IMR-90 (cell line): ENCODE measurements around the gene WDR37. TPM values are rescaled to one million over a fixed set of nuclear protein-coding genes. Genes with fewer than 3 reads are reported as not detected.

Experiments used
- ATAC-seq: fragments of 200-7000 bp; cut with Tn5 transposase; 2 replicates; pipeline ENCODE4 v1.9.1; 2020; ENCODE audit warnings: low read depth, mild to moderate bottlenecking, moderate library complexity
- BruUV-seq: library from RNA; stranded (reverse); fragments of 400-500 nt; replicated peaks from 2 replicates; lab custom pipeline; 2021; lab: Mats Ljungman, UMichigan
- CTCF ChIA-PET: fragments of 300-600 bp; formaldehyde crosslinking; extraction: SDS; loops from one replicate; lab custom pipeline; 2021; ENCODE audit warnings: antibody characterized with exemption; lab: Yijun Ruan, JAX
- POLR2A ChIA-PET: fragments of 300-600 bp; sonication (Branson Sonifier 250); formaldehyde crosslinking; loops from one replicate; lab custom pipeline; 2022; ENCODE audit warnings: antibody characterized with exemption; ENCODE audit not compliant: unreplicated experiment; lab: Charles Lee
- DNase-seq: peaks from one replicate; pipeline ENCODE4 v3.0.0; 2013
- H2AFZ ChIP-seq: replicated peaks from 2 replicates; pipeline ENCODE3; 2013; ENCODE audit warnings: low read length, mild to moderate bottlenecking; ENCODE audit not compliant: poor library complexity
- H2AK5ac ChIP-seq: 2 replicates; pipeline ENCODE4 v1.6.1; 2013; ENCODE audit warnings: low read depth, low read length, inconsistent platforms
- H2AK9ac ChIP-seq: replicated peaks from 2 replicates; pipeline ENCODE3; 2013; ENCODE audit warnings: mild to moderate bottlenecking, low read depth, low read length, moderate library complexity; ENCODE audit not compliant: poor library complexity
- H2BK120ac ChIP-seq: 2 replicates; pipeline ENCODE4 v1.6.1; 2013; ENCODE audit warnings: low read depth, low read length, inconsistent platforms
- H2BK15ac ChIP-seq: 3 replicates; pipeline ENCODE4 v1.6.1; 2013; ENCODE audit warnings: low read depth, low read length, inconsistent platforms
- H2BK20ac ChIP-seq: 2 replicates; pipeline ENCODE4 v1.6.1; 2013; ENCODE audit warnings: low read depth, mild to moderate bottlenecking, inconsistent platforms, low read length, moderate library complexity
- H2BK5ac ChIP-seq: 2 replicates; pipeline ENCODE4 v1.6.1; 2013; ENCODE audit warnings: mild to moderate bottlenecking, low read depth, low read length, inconsistent platforms; ENCODE audit not compliant: poor library complexity, severe bottlenecking
- H3K14ac ChIP-seq: replicated peaks from 2 replicates; pipeline ENCODE4 v1.6.1; 2013; ENCODE audit warnings: low read depth, low read length, inconsistent platforms
- H3K18ac ChIP-seq: 2 replicates; pipeline ENCODE4 v1.6.1; 2013; ENCODE audit warnings: low read depth, low read length, control low read depth
- H3K23ac ChIP-seq: 2 replicates; pipeline ENCODE4 v1.6.1; 2013; ENCODE audit warnings: low read depth, low read length, inconsistent platforms
- H3K27ac ChIP-seq: 2 replicates; pipeline ENCODE4 v1.5.1; 2013; ENCODE audit warnings: mild to moderate bottlenecking, control low read depth, low read length; ENCODE audit not compliant: insufficient read depth
- H3K27me3 ChIP-seq: 2 replicates; pipeline ENCODE4 v1.6.1; 2013; ENCODE audit warnings: low read length; ENCODE audit not compliant: control insufficient read depth, insufficient read depth
- H3K36me3 ChIP-seq: 2 replicates; pipeline ENCODE4 v1.6.1; 2013; ENCODE audit warnings: low read length, mixed read lengths; ENCODE audit not compliant: control insufficient read depth, insufficient read depth
- H3K4ac ChIP-seq: 2 replicates; pipeline ENCODE4 v1.6.1; 2013; ENCODE audit warnings: low read depth, low read length, inconsistent platforms
- H3K4me1 ChIP-seq: 2 replicates; pipeline ENCODE4 v1.6.1; 2013; ENCODE audit warnings: low read length, mixed read lengths; ENCODE audit not compliant: control insufficient read depth, insufficient read depth
- H3K4me2 ChIP-seq: 2 replicates; pipeline ENCODE4 v1.6.1; 2013; ENCODE audit warnings: low read depth, mild to moderate bottlenecking, control low read depth, low read length, moderate library complexity
- H3K4me3 ChIP-seq: 2 replicates; pipeline ENCODE4 v1.5.1; 2013; ENCODE audit warnings: low read depth, mild to moderate bottlenecking, control low read depth, low read length, moderate library complexity; ENCODE audit not compliant: insufficient read depth
- H3K56ac ChIP-seq: 2 replicates; pipeline ENCODE4 v1.6.1; 2013; ENCODE audit warnings: low read length, inconsistent platforms; ENCODE audit not compliant: insufficient read depth; ENCODE audit errors: extremely low read depth
- H3K79me1 ChIP-seq, 2 experiments: 2 replicates each; pipeline ENCODE4 v1.6.1; 2013; ENCODE audit warnings: low read length in 2 of 2, inconsistent platforms in 1 of 2, low read depth in 1 of 2
- H3K9ac ChIP-seq: 2 replicates; pipeline ENCODE4 v1.6.1; 2013; ENCODE audit warnings: low read depth, low read length, control low read depth
- H3K9me1 ChIP-seq: 2 replicates; pipeline ENCODE4 v1.6.1; 2013; ENCODE audit warnings: low read length, inconsistent platforms; ENCODE audit not compliant: insufficient read depth
- H3K9me3 ChIP-seq: 2 replicates; pipeline ENCODE4 v1.6.1; 2013; ENCODE audit warnings: low read length; ENCODE audit not compliant: control insufficient read depth, insufficient read depth
- H4K20me1 ChIP-seq: 2 replicates; pipeline ENCODE4 v1.6.1; 2013; ENCODE audit warnings: low read length, inconsistent platforms; ENCODE audit not compliant: insufficient read depth
- H4K5ac ChIP-seq: 2 replicates; pipeline ENCODE4 v1.6.1; 2013; ENCODE audit warnings: mild to moderate bottlenecking, low read depth, low read length, control low read depth
- H4K8ac ChIP-seq, 2 experiments: 2 replicates each; pipeline ENCODE4 v1.6.1; 2013; ENCODE audit warnings: low read depth in 2 of 2, low read length in 2 of 2, control low read depth in 1 of 2, inconsistent platforms in 1 of 2
- H4K91ac ChIP-seq: 2 replicates; pipeline ENCODE4 v1.6.1; 2013; ENCODE audit warnings: low read depth, low read length, inconsistent platforms; ENCODE audit not compliant: insufficient read depth
- BHLHE40 ChIP-seq: fragments of 150-350 bp; IDR thresholded peaks from 2 replicates; pipeline ENCODE4 v1.6.1; 2016; ENCODE audit warnings: mild to moderate bottlenecking, low read depth, low read length
- CEBPB ChIP-seq: IDR thresholded peaks from 2 replicates; pipeline ENCODE4 v1.6.1; 2012; ENCODE audit warnings: low read depth, low read length, improper control_type of control experiment
- CHD1 ChIP-seq: IDR thresholded peaks from 2 replicates; pipeline ENCODE4 v1.6.1; 2012; ENCODE audit warnings: low read depth, low read length, improper control_type of control experiment
- ELK1 ChIP-seq: fragments of 150-350 bp; IDR thresholded peaks from 2 replicates; pipeline ENCODE4 v1.6.1; 2016; ENCODE audit warnings: low read depth, mild to moderate bottlenecking, low read length, moderate library complexity, borderline replicate concordance
- FOS ChIP-seq: fragments of 150-350 bp; IDR thresholded peaks from 2 replicates; pipeline ENCODE4 v1.6.1; 2016; ENCODE audit warnings: low read depth, low read length
- MAFK ChIP-seq: IDR thresholded peaks from 2 replicates; pipeline ENCODE4 v1.6.1; 2012; ENCODE audit warnings: low read depth, low read length, improper control_type of control experiment
- MAZ ChIP-seq: IDR thresholded peaks from 2 replicates; pipeline ENCODE4 v1.6.1; 2012; ENCODE audit warnings: low read depth, mild to moderate bottlenecking, low read length, improper control_type of control experiment, moderate library complexity, borderline replicate concordance
- MXI1 ChIP-seq: IDR thresholded peaks from 2 replicates; pipeline ENCODE4 v1.6.1; 2012; ENCODE audit warnings: low read depth, mild to moderate bottlenecking, low read length, moderate library complexity, borderline replicate concordance
- NFE2L2 ChIP-seq: fragments of 150-350 bp; IDR thresholded peaks from 2 replicates; pipeline ENCODE4 v1.6.1; 2016; ENCODE audit warnings: low read depth, mild to moderate bottlenecking, low read length
- POLR2A ChIP-seq: IDR thresholded peaks from 2 replicates; pipeline ENCODE4 v1.6.1; 2012; ENCODE audit warnings: mild to moderate bottlenecking, low read depth, low read length
- RAD21 ChIP-seq: IDR thresholded peaks from 2 replicates; pipeline ENCODE4 v1.6.1; 2012; ENCODE audit warnings: low read length, improper control_type of control experiment
- RCOR1 ChIP-seq: IDR thresholded peaks from 2 replicates; pipeline ENCODE4 v1.6.1; 2012; ENCODE audit warnings: mild to moderate bottlenecking, low read length, improper control_type of control experiment; ENCODE audit not compliant: insufficient replicate concordance
- RFX5 ChIP-seq: IDR thresholded peaks from 2 replicates; pipeline ENCODE4 v1.8.0; 2012; ENCODE audit warnings: low read depth, mild to moderate bottlenecking, low read length, moderate library complexity
- SMC3 ChIP-seq: fragments of 150-350 bp; IDR thresholded peaks from 2 replicates; pipeline ENCODE4 v1.6.1; 2016; ENCODE audit warnings: low read depth, mild to moderate bottlenecking, antibody characterized with exemption, low read length, moderate library complexity
- USF2 ChIP-seq: fragments of 150-350 bp; IDR thresholded peaks from 2 replicates; pipeline ENCODE4 v1.6.1; 2017; ENCODE audit warnings: mild to moderate bottlenecking, antibody characterized with exemption, low read length, low read depth
- WGBS, 2 experiments: methylation state at CpG; one replicate each; pipeline versions ENCODE4 v1.1.5 to v1.1.7; 2013; ENCODE audit warnings: missing lambda C conversion rate in 2 of 2; ENCODE audit not compliant: insufficient read length in 1 of 2; ENCODE audit errors: extremely low coverage in 2 of 2; 5-methylcytosine and 5-hydroxymethylcytosine counted together
- dilution Hi-C: fragments of 300-500 bp; cut with HindIII; formaldehyde crosslinking; loops from one replicate; pipeline ENCODE4 v1.14.3; 2018; ENCODE audit warnings: low sequenced_read_pairs; ENCODE audit not compliant: unreplicated experiment
- in situ Hi-C: fragments of 300-500 bp; cut with MboI; formaldehyde crosslinking; loops from 3 replicates; pipeline ENCODE4 v1.14.3; 2019; ENCODE audit warnings: low sequenced_read_pairs, inconsistent platforms, mixed read lengths
- intact Hi-C: fragments of 100-400 bp; cut with micrococcal nuclease; formaldehyde crosslinking; loops from 2 replicates; pipeline ENCODE4 v1.10.0; 2022
- polyA plus RNA-seq, 3 experiments: library from polyadenylated mRNA; depleted of rRNA; stranded (reverse); fragments of >200 nt; gene quantifications; 2 replicates each; pipeline ENCODE4 v1.2.3, GENCODE V29; 2012; ENCODE audit warnings: low replicate concordance in 1 of 3
- total RNA-seq: library from RNA; depleted of rRNA; stranded (reverse); fragments of >200 nt; gene quantifications from 2 replicates; pipeline ENCODE4 v1.2.3, GENCODE V29; 2012
- TF ChIP-seq, protein P1 (sequence below): conservative IDR thresholded peaks from 2 replicates; pipeline ENCODE4 v1.5.1; 2012; ENCODE audit warnings: mild to moderate bottlenecking, low read depth, low read length, improper control_type of control experiment

WDR37 gene
- total and polyA plus RNA-seq, 2 of the 4 experiments (the other 2 are of a cell fraction), result 12.7 to 14.5 TPM

- Histone ChIP-seq H2BK5ac (no peak overlapping the region), H4K8ac (no peak overlapping the region), H3K23ac (no peak overlapping the region), H4K91ac (no peak overlapping the region), H3K4me1 (no peaks in the 10 kb centered on the region), H3K4me3 (no peak overlapping the region), H3K9me3 (no peaks in the 10 kb centered on the region), H2AK9ac (no peak overlapping the region), H3K27me3 (no peaks in the 10 kb centered on the region), H2BK15ac (no peak overlapping the region), H2AK5ac (no peak overlapping the region), H3K9me1 (peaks cover 7% of the 10 kb centered on the region; the same call in 1 of the 2 replicates), H3K27ac (no peak overlapping the region), H4K5ac (no peak overlapping the region), H3K56ac (no peak overlapping the region), H2BK20ac (no peak overlapping the region), H3K79me1 (peaks cover under 1 to 23% of the 10 kb centered on the region in 2 experiments; a peak in 2 of 4 replicates), H2BK120ac (no peak overlapping the region), H4K20me1 (no peaks in the 10 kb centered on the region), H3K18ac (no peak overlapping the region), H3K14ac (no peak overlapping the region), H3K36me3 (peaks cover 54% of the 10 kb centered on the region), H3K4ac (no peak overlapping the region), H3K9ac (no peak overlapping the region), H2AFZ (no peak overlapping the region), H3K4me2 (no peak overlapping the region)
- 86% methylated on average over 12 of the region's 19 CpGs; no CpG with 5 or more reads in 1 of the 2 experiments for WGBS, 2 experiments
- POLR2A ChIA-PET, result no interaction called here
- in situ Hi-C loops, result no loop called here
- dilution Hi-C loops, result no loop called here
- intact Hi-C loops, result no loop called here
- DNase-seq (no peak), ATAC-seq (no peak)
- BruUV-seq, result no TSS peak
- TF ChIP-seq MAZ (no peak), RCOR1 (no peak), USF2 (no peak), RAD21 (no peak), MXI1 (no peak), MAFK (no peak), SMC3 (no peak), ELK1 (no peak), CHD1 (no peak), RFX5 (no peak), CEBPB (no peak), NFE2L2 (no peak), BHLHE40 (no peak), POLR2A (no peak), FOS (no peak)
- TF ChIP-seq, protein P1, sequence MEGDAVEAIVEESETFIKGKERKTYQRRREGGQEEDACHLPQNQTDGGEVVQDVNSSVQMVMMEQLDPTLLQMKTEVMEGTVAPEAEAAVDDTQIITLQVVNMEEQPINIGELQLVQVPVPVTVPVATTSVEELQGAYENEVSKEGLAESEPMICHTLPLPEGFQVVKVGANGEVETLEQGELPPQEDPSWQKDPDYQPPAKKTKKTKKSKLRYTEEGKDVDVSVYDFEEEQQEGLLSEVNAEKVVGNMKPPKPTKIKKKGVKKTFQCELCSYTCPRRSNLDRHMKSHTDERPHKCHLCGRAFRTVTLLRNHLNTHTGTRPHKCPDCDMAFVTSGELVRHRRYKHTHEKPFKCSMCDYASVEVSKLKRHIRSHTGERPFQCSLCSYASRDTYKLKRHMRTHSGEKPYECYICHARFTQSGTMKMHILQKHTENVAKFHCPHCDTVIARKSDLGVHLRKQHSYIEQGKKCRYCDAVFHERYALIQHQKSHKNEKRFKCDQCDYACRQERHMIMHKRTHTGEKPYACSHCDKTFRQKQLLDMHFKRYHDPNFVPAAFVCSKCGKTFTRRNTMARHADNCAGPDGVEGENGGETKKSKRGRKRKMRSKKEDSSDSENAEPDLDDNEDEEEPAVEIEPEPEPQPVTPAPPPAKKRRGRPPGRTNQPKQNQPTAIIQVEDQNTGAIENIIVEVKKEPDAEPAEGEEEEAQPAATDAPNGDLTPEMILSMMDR, result no peak
- CTCF ChIA-PET, result no interaction called here
Observed at GRCh38 chr10:1089017-1089689, 33.0 kb downstream of the WDR37 start.
